GM12878 (cell line): ENCODE data around the gene MARS1. TPM values are rescaled to one million over a fixed set of nuclear protein-coding genes. Genes with fewer than 3 reads are reported as not detected.

Source experiments
- ATAC-seq: fragments of 200-7000 bp; cut with Tn5 transposase; 3 replicates; pipeline ENCODE4 v1.9.1; 2020; ENCODE audit warnings: mild to moderate bottlenecking, moderate library complexity
- BruUV-seq: library from RNA; stranded (reverse); fragments of 400-500 nt; replicated peaks from 2 replicates; lab custom pipeline; 2021; lab: Mats Ljungman, UMichigan
- CTCF ChIA-PET: fragments of 300-600 bp; sonication (Branson Sonifier 250); formaldehyde crosslinking; extraction: SDS; loops from one replicate; lab custom pipeline; 2021; ENCODE audit warnings: inconsistent platforms; lab: Yijun Ruan, JAX
- POLR2A ChIA-PET: fragments of 350-600 bp; formaldehyde crosslinking; extraction: SDS; loops from one replicate; lab custom pipeline; 2021; ENCODE audit warnings: inconsistent platforms; lab: Charles Lee
- RAD21 ChIA-PET: fragments of 300-600 bp; sonication (Branson Sonifier 250); formaldehyde crosslinking; loops from one replicate; lab custom pipeline; 2023; ENCODE audit warnings: antibody characterized with exemption; ENCODE audit not compliant: unreplicated experiment; lab: Charles Lee
- SMC1A ChIA-PET: fragments of 300-600 bp; sonication (Branson Sonifier 250); formaldehyde crosslinking; loops from one replicate; lab custom pipeline; 2023; ENCODE audit not compliant: unreplicated experiment, uncharacterized antibody; lab: Charles Lee
- DNase-seq: peaks from one replicate; pipeline ENCODE4 v3.0.0-alpha.2; 2011; ENCODE audit warnings: low read depth, low spot score
- FAIRE-seq: peaks from 3 replicates; lab custom pipeline; 2011; peaks lifted over from hg19 to GRCh38; lab: Jason Lieb, UNC
- H2AFZ ChIP-seq: 2 replicates; pipeline ENCODE4 v1.6.0; 2011; ENCODE audit warnings: low read depth, low read length, control low read depth; ENCODE audit not compliant: control insufficient read depth
- H3K27ac ChIP-seq: 2 replicates; pipeline ENCODE4 v1.5.1; 2011; ENCODE audit warnings: control low read depth; ENCODE audit not compliant: control insufficient read depth, insufficient read depth
- H3K27me3 ChIP-seq, 2 experiments: replicated peaks in 1 of 2; 2 replicates each; pipeline versions ENCODE4 v1.6.0 to v1.6.1; 2011; ENCODE audit warnings: low read length in 1 of 2; ENCODE audit not compliant: control insufficient read depth in 2 of 2, insufficient read depth in 2 of 2
- H3K36me3 ChIP-seq, 2 experiments: 2 replicates each; pipeline ENCODE4 v1.5.1; 2011; ENCODE audit warnings: low read length in 1 of 2; ENCODE audit not compliant: control insufficient read depth in 2 of 2, insufficient read depth in 2 of 2
- H3K4me1 ChIP-seq: 2 replicates; pipeline ENCODE4 v1.6.1; 2011; ENCODE audit warnings: mild to moderate bottlenecking, low read length, moderate library complexity, mixed read lengths; ENCODE audit not compliant: control insufficient read depth, insufficient read depth
- H3K4me2 ChIP-seq: 2 replicates; pipeline ENCODE4 v1.6.0; 2011; ENCODE audit warnings: control low read depth; ENCODE audit not compliant: control insufficient read depth, insufficient read depth
- H3K4me3 ChIP-seq: fragments of 200-600 bp; sonication (generic); 2 replicates; pipeline ENCODE4 v1.5.1; 2016
- H3K79me2 ChIP-seq: 2 replicates; pipeline ENCODE4 v1.6.0; 2011; ENCODE audit warnings: low read length; ENCODE audit not compliant: control insufficient read depth, insufficient read depth
- H3K9ac ChIP-seq: 2 replicates; pipeline ENCODE4 v1.8.0; 2011; ENCODE audit warnings: low read length, control low read depth, mixed read lengths; ENCODE audit not compliant: control insufficient read depth, insufficient read depth
- H3K9me3 ChIP-seq: replicated peaks from 3 replicates; pipeline ENCODE4 v1.5.1; 2011; ENCODE audit warnings: mild to moderate bottlenecking, low read length; ENCODE audit not compliant: control insufficient read depth, insufficient read depth
- H4K20me1 ChIP-seq: 2 replicates; pipeline ENCODE4 v1.6.0; 2011; ENCODE audit not compliant: control insufficient read depth, insufficient read depth
- ASH2L ChIP-seq: fragments of 300-600, 200-600 bp; sonication (generic); IDR thresholded peaks from 2 replicates; pipeline ENCODE4 v1.6.1; 2017; ENCODE audit warnings: low read depth, mild to moderate bottlenecking, borderline replicate concordance
- ATF7 ChIP-seq: fragments of 450-650 bp; IDR thresholded peaks from 2 replicates; pipeline ENCODE4 v1.6.1; 2016; ENCODE audit warnings: low read depth, mild to moderate bottlenecking
- IRF4 ChIP-seq: IDR thresholded peaks from 2 replicates; pipeline ENCODE4 v1.6.1; 2011; ENCODE audit warnings: low read depth, low read length
- MAX ChIP-seq: IDR thresholded peaks from 2 replicates; pipeline ENCODE4 v1.6.1; 2012; ENCODE audit warnings: low read depth, low read length, improper control_type of control experiment
- MXI1 ChIP-seq: fragments of 150-350 bp; IDR thresholded peaks from 2 replicates; pipeline ENCODE4 v1.6.1; 2011; ENCODE audit warnings: low read depth, mild to moderate bottlenecking, inconsistent platforms, low read length, improper control_type of control experiment
- MYC ChIP-seq: IDR thresholded peaks from 2 replicates; pipeline ENCODE4 v1.6.1; 2011; ENCODE audit warnings: mild to moderate bottlenecking, low read length, moderate library complexity, inconsistent platforms; ENCODE audit not compliant: insufficient read depth, insufficient replicate concordance, insufficient read length, severe bottlenecking
- PAX5 ChIP-seq: IDR thresholded peaks from 2 replicates; pipeline ENCODE4 v1.6.1; 2011; ENCODE audit warnings: low read depth, low read length, borderline replicate concordance
- PAX8 ChIP-seq: fragments of 450-650 bp; IDR thresholded peaks from 2 replicates; pipeline ENCODE4 v1.6.1; 2017; ENCODE audit warnings: mild to moderate bottlenecking, moderate library complexity
- RAD21 ChIP-seq: IDR thresholded peaks from 2 replicates; pipeline ENCODE4 v1.6.1; 2011; ENCODE audit warnings: mild to moderate bottlenecking, low read depth, low read length, moderate library complexity; ENCODE audit not compliant: insufficient read depth
- SPI1 ChIP-seq: IDR thresholded peaks from 2 replicates; pipeline ENCODE4 v1.6.1; 2011; ENCODE audit warnings: low read depth, mild to moderate bottlenecking, low read length, moderate library complexity, borderline replicate concordance; ENCODE audit not compliant: insufficient read depth
- STAT3 ChIP-seq: IDR thresholded peaks from 2 replicates; pipeline ENCODE4 v1.6.1; 2011; ENCODE audit warnings: low read depth, low read length, improper control_type of control experiment
- ZNF384 ChIP-seq: IDR thresholded peaks from 2 replicates; pipeline ENCODE4 v1.6.1; 2012; ENCODE audit warnings: low read depth, mild to moderate bottlenecking, low read length, improper control_type of control experiment, borderline replicate concordance
- ZNF592 ChIP-seq: fragments of 450-650 bp; IDR thresholded peaks from 2 replicates; pipeline ENCODE4 v1.6.1; 2017; ENCODE audit warnings: mild to moderate bottlenecking, moderate library complexity
- ZNF687 ChIP-seq: fragments of 450-650 bp; IDR thresholded peaks from 2 replicates; pipeline ENCODE4 v1.6.1; 2017; ENCODE audit warnings: mild to moderate bottlenecking, moderate library complexity
- WGBS: methylation state at CpG from one replicate; pipeline ENCODE4 v1.1.6; 2016; ENCODE audit warnings: low lambda C conversion rate; ENCODE audit not compliant: insufficient replicate concordance, insufficient coverage; ENCODE audit errors: missing lambda C conversion rate; 5-methylcytosine and 5-hydroxymethylcytosine counted together
- in situ Hi-C: fragments of 300-500 bp; cut with MboI; formaldehyde crosslinking; loops from 9 replicates; pipeline ENCODE4 v1.14.3; 2018; ENCODE audit warnings: mixed read lengths
- intact Hi-C: fragments of 100-400 bp; cut with micrococcal nuclease; formaldehyde crosslinking; loops from one replicate; pipeline ENCODE4 v1.14.2; 2022; ENCODE audit not compliant: unreplicated experiment
- polyA plus RNA-seq, 11 experiments: library from polyadenylated mRNA; depleted of rRNA in 4 of 11; unstranded in 6 of 11; stranded (reverse) in 5 of 11; fragments of >200 nt; fragmentation: Nextera tagmentation in 4 of 11; fragmentation: Illumina TruSeq in 1 of 11; extraction: Ambion mirVana in 4 of 11; extraction: Trizol in 1 of 11; gene quantifications; 1 replicate in 1 of 11; 2 replicates in 10 of 11; pipeline versions ENCODE4 v1.2.1 to v1.2.3, GENCODE V29; 2011 to 2016; ENCODE audit warnings: inconsistent platforms in 2 of 11, missing spikeins in 2 of 11, low read depth in 1 of 11
- total RNA-seq, 4 experiments: library from RNA; depleted of rRNA in 3 of 4; stranded (reverse); fragments of >200 nt in 3 of 4; fragmentation: Illumina TruSeq in 1 of 4; extraction: Trizol in 1 of 4; gene quantifications; 2 replicates each; pipeline versions ENCODE4 v1.2.1 to v1.2.3, GENCODE V29; 2013 to 2021

The MARS1 gene
- total and polyA plus RNA-seq, 10 of the 15 experiments (the other 5 are each of a cell fraction or from before 2014, with no cell fraction given): 72.3 to 270 (median 153) TPM

- no TSS peak for BruUV-seq
- H3K4me2 ChIP-seq: peak overlapping the region; percentile 84; the same call in 1 of the 2 replicates
- in situ Hi-C loops: no loop called here
- no peak for TF ChIP-seq MYC
- no peak for TF ChIP-seq ZNF592
- no peak for TF ChIP-seq RAD21
- no peak for TF ChIP-seq IRF4
- no peak for TF ChIP-seq ZNF687
- TF ChIP-seq MXI1: no peak
- TF ChIP-seq SPI1: no peak
- TF ChIP-seq ASH2L: no peak
- no peak for TF ChIP-seq STAT3
- no peak for TF ChIP-seq PAX5
- TF ChIP-seq ATF7: no peak
- TF ChIP-seq PAX8: no peak
- no peak for TF ChIP-seq MAX
- TF ChIP-seq ZNF384: no peak
Measured at GRCh38 chr12:57550641-57551549, 63.0 kb downstream of the MARS1 start.

More at GRCh38 chr12:57550641-57551549, 63.0 kb downstream of the MARS1 start:
- FAIRE-seq (no peak), ATAC-seq (no peak), DNase-seq (no peak)
- 90% methylated on average over 7 of the region's 7 CpGs for WGBS
- H3K4me1 ChIP-seq: peaks cover 5% of the 10 kb centered on the region; the same call in 1 of the 2 replicates
- H3K4me3 ChIP-seq: no peak overlapping the region
- no peak overlapping the region for H3K27ac ChIP-seq
- RAD21 ChIA-PET: no interaction called here
- H2AFZ ChIP-seq: no peak overlapping the region; the same call in 1 of the 2 replicates
- SMC1A ChIA-PET: interaction anchor here (0.6 kb wide), 1 partner anchor 312 kb away, joined by 3 read pairs; no protein-coding TSS in a partner anchor
- no peaks in the 10 kb centered on the region for H3K9me3 ChIP-seq
- CTCF ChIA-PET: no interaction called here
- H3K36me3 ChIP-seq: no peaks in the 10 kb centered on the region
- no peak overlapping the region for H3K9ac ChIP-seq
- intact Hi-C loops: no loop called here
- peaks cover 0 to 3% of the 10 kb centered on the region in 2 experiments; a peak in 2 of 4 replicates for H3K27me3 ChIP-seq
- POLR2A ChIA-PET: no interaction called here
- H3K79me2 ChIP-seq: peaks cover 11% of the 10 kb centered on the region
- no peaks in the 10 kb centered on the region for H4K20me1 ChIP-seq
